ENCODE results near the gene AP2A2. TPM values are rescaled to one million over a fixed set of nuclear protein-coding genes. Genes with fewer than 3 reads are reported as not detected.

AP2A2 gene
- total RNA-seq, 1 donor from 2014 or later, result 89.1 TPM

- no peak for TF ChIP-seq CTCF (IDR thresholded peaks at IDR 0.05; ENCODE audit: unreplicated experiment)
- Mint-ChIP-seq H3K27ac (no peak overlapping the region), H3K4me3 (no peak overlapping the region), H3K9me3 (peaks cover 17% of the 10 kb centered on the region), H3K4me1 (no peaks in the 10 kb centered on the region), H3K27me3 (ENCODE audit: low read depth) (peaks cover 40% of the 10 kb centered on the region), H3K36me3 (no peaks in the 10 kb centered on the region)
- no peak for DNase-seq (ENCODE audit: low spot score in 2 of 2, unreplicated experiment in 2 of 2)
These were observed 135.4 kb downstream of the AP2A2 start for GRCh38 chr11:1060852-1061616.

Other genes starting within 250 kb of the AP2A2 start
- gene DEAF1, start 230.6 kb upstream of the AP2A2 start, total RNA-seq, result 59.6 to 64.9 TPM (median 64.0 TPM) in 3 replicates
- 25.7 to 30.7 TPM (median 28.7 TPM) in 3 replicates for gene TMEM80, start 230.1 kb upstream of the AP2A2 start, total RNA-seq
- gene EPS8L2, start 219.6 kb upstream of the AP2A2 start, total RNA-seq, result 105 to 112 TPM (median 111 TPM) in 3 replicates
- 86.9 to 97.5 TPM (median 89.7 TPM) in 3 replicates for gene TALDO1, start 178.4 kb upstream of the AP2A2 start, total RNA-seq
- 81.1 to 91.2 TPM (median 83.9 TPM) in 3 replicates for gene GATD1, start 148.4 kb upstream of the AP2A2 start, total RNA-seq
- not detected in 3 replicates for gene CEND1, start 135.8 kb upstream of the AP2A2 start, total RNA-seq
- gene SLC25A22, start 127.6 kb upstream of the AP2A2 start, total RNA-seq, result 34.3 to 37.2 TPM (median 35.7 TPM) in 3 replicates
- gene PIDD1, start 120.6 kb upstream of the AP2A2 start, total RNA-seq, result 40.1 to 43.7 TPM (median 43.1 TPM) in 3 replicates
- 1,651 to 1,738 TPM (median 1,657 TPM) in 3 replicates for gene RPLP2, start 115.9 kb upstream of the AP2A2 start, total RNA-seq
- 41.3 to 50.9 TPM (median 50.0 TPM) in 3 replicates for gene PNPLA2, start 107.0 kb upstream of the AP2A2 start, total RNA-seq
- gene CRACR2B, start 98.0 kb upstream of the AP2A2 start, total RNA-seq, result 9.9 to 10.6 TPM (median 10.0 TPM) in 3 replicates
- gene CD151, start 92.9 kb upstream of the AP2A2 start, total RNA-seq, result 125 to 142 TPM (median 140 TPM) in 3 replicates
- 78.7 to 80.2 TPM (median 79.8 TPM) in 3 replicates for gene POLR2L, start 83.3 kb upstream of the AP2A2 start, total RNA-seq
- 94.1 to 98.8 TPM (median 96.6 TPM) in 3 replicates for gene TSPAN4, start 83.0 kb upstream of the AP2A2 start, total RNA-seq
- gene CHID1, start 15.1 kb upstream of the AP2A2 start, total RNA-seq, result 88.3 to 95.9 TPM (median 95.4 TPM) in 3 replicates
- not detected in 3 replicates for gene MUC6, start 110.8 kb downstream of the AP2A2 start, total RNA-seq
- gene MUC2, start 149.0 kb downstream of the AP2A2 start, total RNA-seq, result 0.02 to 0.07 TPM (median 0.04 TPM) in 3 replicates
- gene MUC5AC, start 232.1 kb downstream of the AP2A2 start, total RNA-seq, result not detected in 3 replicates